C4-2B (cell line): ENCODE measurements around the gene SLC25A28.
A peak's percentile ranks its signal among the peaks of the same experiment; 100 is the strongest.

Experiments used
- H3K27ac ChIP-seq: fragments of 450-650 bp; 2 replicates; pipeline ENCODE4 v1.5.1; 2017
- CTCF ChIP-seq: fragments of 450-650 bp; conservative IDR thresholded peaks from 2 replicates; pipeline ENCODE4 v1.5.1; 2017; ENCODE audit warnings: mild to moderate bottlenecking
- ZFX ChIP-seq: fragments of 450-650 bp; IDR thresholded peaks from 2 replicates; pipeline ENCODE4 v1.6.1; 2017

SLC25A28 gene

GRCh38 chr10:99619851-99620710, at the start of gene SLC25A28:
SLC25A28 (minus strand) TSS chr10:99620439; CDS start chr10:99620335, 104 bp downstream.
- TF ChIP-seq CTCF (no peak), ZFX (peak; percentile 27; the same call in 1 of the 2 replicates)
- peak within 1 kb of the TSS; percentile 93 for H3K27ac ChIP-seq

GRCh38 chr10:99667108-99667751, 47.0 kb upstream of the SLC25A28 start:
- no peak overlapping the region for H3K27ac ChIP-seq
- TF ChIP-seq CTCF (no peak), ZFX (no peak)

- no peak overlapping the region for H3K27ac ChIP-seq
- no peak for TF ChIP-seq ZFX
Measured at GRCh38 chr10:99665304-99665703, 45.1 kb upstream of the SLC25A28 start.

- no peak for TF ChIP-seq ZFX
- no peak for TF ChIP-seq CTCF
- no peak overlapping the region for H3K27ac ChIP-seq
Measured at GRCh38 chr10:99661377-99661763, 41.1 kb upstream of the SLC25A28 start.

- no peak overlapping the region for H3K27ac ChIP-seq
Measured at GRCh38 chr10:99660662-99661376, 40.6 kb upstream of the SLC25A28 start.

GRCh38 chr10:99659868-99660366, 39.7 kb upstream of the SLC25A28 start:
- H3K27ac ChIP-seq: peak overlapping the region; percentile 79
- TF ChIP-seq ZFX (no peak), CTCF (no peak)

More at GRCh38 chr10:99660662-99661376, 40.6 kb upstream of the SLC25A28 start:
- TF ChIP-seq CTCF: no peak
- no peak for TF ChIP-seq ZFX

- H3K27ac ChIP-seq: peak within 1 kb of the TSS; percentile 79
- TF ChIP-seq ZFX (no peak), CTCF (no peak)
Measured at GRCh38 chr10:99659031-99659867, 39.0 kb upstream of the SLC25A28 start, which contains the start of gene ENTPD7. ENTPD7 (plus strand) TSS chr10:99659509; CDS start chr10:99659957, 448 bp downstream.
